HepG2 (cell line): ENCODE measurements around the gene FAM24B.

Experiments used
- NR1H2 ChIP-seq: sonication (generic); formaldehyde crosslinking; IDR thresholded peaks from 2 replicates; pipeline ENCODE4 v1.8.1; 2022; ENCODE audit warnings: low read depth, missing genetic modification reagents, borderline replicate concordance
- SUZ12 ChIP-seq: fragments of 150-350 bp; IDR thresholded peaks from 2 replicates; pipeline ENCODE4 v1.6.1; 2014; ENCODE audit warnings: low read depth, low read length
- YY1 ChIP-seq: IDR thresholded peaks from 2 replicates; pipeline ENCODE4 v1.6.1; 2011; ENCODE audit warnings: low read length, low read depth, moderate library complexity, mild to moderate bottlenecking; ENCODE audit not compliant: insufficient read depth, insufficient replicate concordance
- ZNF83 ChIP-seq: sonication (generic); formaldehyde crosslinking; IDR thresholded peaks from 2 replicates; pipeline ENCODE4 v1.4.0; 2020; ENCODE audit warnings: missing genetic modification reagents, mild to moderate bottlenecking, borderline replicate concordance
- TF ChIP-seq, protein P1 (sequence below): sonication (generic); formaldehyde crosslinking; IDR thresholded peaks from 2 replicates; pipeline ENCODE4 v1.4.0; 2020; ENCODE audit warnings: mild to moderate bottlenecking, missing genetic modification reagents, borderline replicate concordance
- TF ChIP-seq, protein P2 (sequence below): sonication (generic); formaldehyde crosslinking; IDR thresholded peaks from 2 replicates; pipeline ENCODE4 v1.8.0; 2022; ENCODE audit warnings: missing genetic modification reagents, low read depth, mild to moderate bottlenecking, borderline replicate concordance

- TF ChIP-seq ZNF83 (CRISPR knock-in tag) (no peak), SUZ12 (no peak), YY1 (no peak), NR1H2 (CRISPR knock-in tag) (no peak)
- TF ChIP-seq, protein P1, sequence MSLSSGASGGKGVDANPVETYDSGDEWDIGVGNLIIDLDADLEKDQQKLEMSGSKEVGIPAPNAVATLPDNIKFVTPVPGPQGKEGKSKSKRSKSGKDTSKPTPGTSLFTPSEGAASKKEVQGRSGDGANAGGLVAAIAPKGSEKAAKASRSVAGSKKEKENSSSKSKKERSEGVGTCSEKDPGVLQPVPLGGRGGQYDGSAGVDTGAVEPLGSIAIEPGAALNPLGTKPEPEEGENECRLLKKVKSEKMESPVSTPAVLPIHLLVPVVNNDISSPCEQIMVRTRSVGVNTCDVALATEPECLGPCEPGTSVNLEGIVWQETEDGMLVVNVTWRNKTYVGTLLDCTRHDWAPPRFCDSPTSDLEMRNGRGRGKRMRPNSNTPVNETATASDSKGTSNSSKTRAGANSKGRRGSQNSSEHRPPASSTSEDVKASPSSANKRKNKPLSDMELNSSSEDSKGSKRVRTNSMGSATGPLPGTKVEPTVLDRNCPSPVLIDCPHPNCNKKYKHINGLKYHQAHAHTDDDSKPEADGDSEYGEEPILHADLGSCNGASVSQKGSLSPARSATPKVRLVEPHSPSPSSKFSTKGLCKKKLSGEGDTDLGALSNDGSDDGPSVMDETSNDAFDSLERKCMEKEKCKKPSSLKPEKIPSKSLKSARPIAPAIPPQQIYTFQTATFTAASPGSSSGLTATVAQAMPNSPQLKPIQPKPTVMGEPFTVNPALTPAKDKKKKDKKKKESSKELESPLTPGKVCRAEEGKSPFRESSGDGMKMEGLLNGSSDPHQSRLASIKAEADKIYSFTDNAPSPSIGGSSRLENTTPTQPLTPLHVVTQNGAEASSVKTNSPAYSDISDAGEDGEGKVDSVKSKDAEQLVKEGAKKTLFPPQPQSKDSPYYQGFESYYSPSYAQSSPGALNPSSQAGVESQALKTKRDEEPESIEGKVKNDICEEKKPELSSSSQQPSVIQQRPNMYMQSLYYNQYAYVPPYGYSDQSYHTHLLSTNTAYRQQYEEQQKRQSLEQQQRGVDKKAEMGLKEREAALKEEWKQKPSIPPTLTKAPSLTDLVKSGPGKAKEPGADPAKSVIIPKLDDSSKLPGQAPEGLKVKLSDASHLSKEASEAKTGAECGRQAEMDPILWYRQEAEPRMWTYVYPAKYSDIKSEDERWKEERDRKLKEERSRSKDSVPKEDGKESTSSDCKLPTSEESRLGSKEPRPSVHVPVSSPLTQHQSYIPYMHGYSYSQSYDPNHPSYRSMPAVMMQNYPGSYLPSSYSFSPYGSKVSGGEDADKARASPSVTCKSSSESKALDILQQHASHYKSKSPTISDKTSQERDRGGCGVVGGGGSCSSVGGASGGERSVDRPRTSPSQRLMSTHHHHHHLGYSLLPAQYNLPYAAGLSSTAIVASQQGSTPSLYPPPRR (CRISPR knock-in tag), result no peak
- TF ChIP-seq, protein P2, sequence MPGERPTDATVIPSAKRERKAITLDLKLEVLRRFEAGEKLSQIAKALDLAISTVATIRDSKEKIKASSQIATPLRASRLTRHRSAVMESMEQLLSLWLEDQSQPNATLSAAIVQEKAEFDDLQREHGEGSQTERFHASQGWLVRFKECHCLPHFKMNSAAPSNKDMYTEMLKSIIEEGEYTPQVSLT (CRISPR knock-in tag), result no peak
These were observed 52.1 kb downstream of the FAM24B start for GRCh38 chr10:122827302-122827701.
